H1 (cell line): ENCODE measurements around the gene MICA. TPM values are rescaled to one million over a fixed set of nuclear protein-coding genes. Genes with fewer than 3 reads are reported as not detected.
"Not testable (repeated sequence)": the region's sequence is repeated elsewhere in the genome, so short reads cannot be mapped to it uniquely, and the experiment has no call there.

Experiments
- CTCF ChIA-PET: fragments of 300-600 bp; sonication (Branson Sonifier 250); formaldehyde crosslinking; loops from one replicate; lab custom pipeline; 2021; ENCODE audit not compliant: partially characterized antibody; lab: Charles Lee
- POLR2A ChIA-PET: fragments of 300-600 bp; sonication (Branson Sonifier 250); formaldehyde crosslinking; loops from one replicate; lab custom pipeline; 2021; ENCODE audit warnings: inconsistent platforms; ENCODE audit not compliant: partially characterized antibody; lab: Charles Lee
- DNase-seq, 2 experiments: peaks; one replicate each; pipeline versions ENCODE4 v3.0.0 to v3.0.0-alpha.2; 2010 to 2022; ENCODE audit warnings: low spot score in 2 of 2, low read depth in 1 of 2, mixed read lengths in 1 of 2
- FAIRE-seq: peaks from 2 replicates; lab custom pipeline; 2011; peaks lifted over from hg19 to GRCh38; lab: Jason Lieb, UNC
- H2AFZ ChIP-seq: 2 replicates; pipeline ENCODE4 v1.8.1; 2012; ENCODE audit warnings: low read length, inconsistent platforms
- H2AK5ac ChIP-seq: 2 replicates; pipeline ENCODE4 v1.6.1; 2013; ENCODE audit warnings: low read depth, low read length
- H2BK120ac ChIP-seq: replicated peaks from 2 replicates; pipeline ENCODE3; 2013; ENCODE audit warnings: low read depth, low read length, inconsistent platforms
- H2BK12ac ChIP-seq: 2 replicates; pipeline ENCODE4 v1.6.1; 2013; ENCODE audit warnings: low read depth, low read length
- H2BK15ac ChIP-seq: 2 replicates; pipeline ENCODE4 v1.6.1; 2013; ENCODE audit warnings: low read length
- H2BK20ac ChIP-seq: 2 replicates; pipeline ENCODE4 v1.6.1; 2013; ENCODE audit warnings: low read length
- H2BK5ac ChIP-seq: 2 replicates; pipeline ENCODE4 v1.6.1; 2013; ENCODE audit warnings: low read depth, low read length
- H3K14ac ChIP-seq: 2 replicates; pipeline ENCODE4 v1.6.1; 2013; ENCODE audit warnings: inconsistent platforms; ENCODE audit not compliant: insufficient read length
- H3K18ac ChIP-seq: 2 replicates; pipeline ENCODE4 v1.6.1; 2013; ENCODE audit warnings: low read length; ENCODE audit errors: extremely low read depth
- H3K23ac ChIP-seq: 2 replicates; pipeline ENCODE4 v1.6.1; 2013; ENCODE audit warnings: inconsistent platforms; ENCODE audit not compliant: insufficient read length
- H3K23me2 ChIP-seq: 2 replicates; pipeline ENCODE4 v1.6.1; 2013; ENCODE audit warnings: low read depth, low read length
- H3K27ac ChIP-seq: 2 replicates; pipeline ENCODE4 v1.6.1; 2011; ENCODE audit warnings: low read depth, low read length, inconsistent platforms
- H3K27me3 ChIP-seq, 4 experiments: replicated peaks in 1 of 4; 1 replicate in 1 of 4; 2 replicates in 3 of 4; pipeline versions ENCODE4 v1.6.1 to v1.8.1; 2011 to 2013; ENCODE audit warnings: low read length in 3 of 4, mild to moderate bottlenecking in 3 of 4, inconsistent platforms in 2 of 4, mixed read lengths in 2 of 4, moderate library complexity in 1 of 4; ENCODE audit not compliant: control insufficient read depth in 3 of 4, insufficient read depth in 3 of 4; ENCODE audit errors: extremely low read depth in 1 of 4
- H3K36me3 ChIP-seq, 4 experiments: 2 replicates each; pipeline versions ENCODE4 v1.6.1 to v1.8.1; 2011 to 2013; ENCODE audit warnings: mild to moderate bottlenecking in 4 of 4, low read length in 3 of 4, moderate library complexity in 2 of 4, control low read depth in 1 of 4, inconsistent platforms in 1 of 4; ENCODE audit not compliant: insufficient read depth in 4 of 4, control insufficient read depth in 2 of 4
- H3K4ac ChIP-seq: replicated peaks from 2 replicates; pipeline ENCODE3; 2013; ENCODE audit warnings: low read length, low read depth, mixed read lengths, inconsistent platforms; ENCODE audit not compliant: insufficient read length
- H3K4me1 ChIP-seq, 4 experiments: replicated peaks in 1 of 4; 1 replicate in 1 of 4; 2 replicates in 3 of 4; pipeline versions ENCODE4 v1.6.1 to v1.8.1; 2011 to 2013; ENCODE audit warnings: low read length in 3 of 4, inconsistent platforms in 2 of 4, mixed read lengths in 1 of 4; ENCODE audit not compliant: insufficient read depth in 4 of 4, control insufficient read depth in 3 of 4
- H3K4me2 ChIP-seq, 2 experiments: 2 replicates each; pipeline versions ENCODE4 v1.6.1 to v1.8.1; 2011 to 2013; ENCODE audit warnings: low read depth in 2 of 2, low read length in 2 of 2, control low read depth in 1 of 2, inconsistent platforms in 1 of 2, mild to moderate bottlenecking in 1 of 2; ENCODE audit not compliant: insufficient read depth in 1 of 2
- H3K4me3 ChIP-seq, 4 experiments: fragments of 200-600, 300-600 bp in 1 of 4; sonication (generic), shearing (Covaris generic), sonication (Bioruptor Twin) in 1 of 4; 2 replicates each; pipeline versions ENCODE4 v1.5.1 to v1.8.1; 2011 to 2016; ENCODE audit warnings: low read length in 4 of 4, low read depth in 3 of 4, control low read depth in 2 of 4, inconsistent platforms in 2 of 4, mild to moderate bottlenecking in 2 of 4, mixed read lengths in 1 of 4, moderate library complexity in 1 of 4; ENCODE audit not compliant: insufficient read depth in 2 of 4; ENCODE audit errors: extremely low read depth in 1 of 4
- H3K56ac ChIP-seq: replicated peaks from 2 replicates; pipeline ENCODE3; 2013; ENCODE audit warnings: low read depth, mild to moderate bottlenecking, mixed read lengths, low read length, inconsistent platforms; ENCODE audit not compliant: insufficient read length
- H3K79me1 ChIP-seq: 2 replicates; pipeline ENCODE4 v1.6.1; 2013; ENCODE audit warnings: low read depth, low read length, control low read depth
- H3K79me2 ChIP-seq, 2 experiments: 2 replicates each; pipeline versions ENCODE4 v1.6.1 to v1.8.1; 2012 to 2013; ENCODE audit warnings: low read length in 2 of 2, mild to moderate bottlenecking in 2 of 2, inconsistent platforms in 1 of 2; ENCODE audit not compliant: insufficient read depth in 2 of 2, control insufficient read depth in 1 of 2
- H3K9ac ChIP-seq, 4 experiments: replicated peaks in 1 of 4; 1 replicate in 1 of 4; 2 replicates in 3 of 4; pipeline versions ENCODE4 v1.6.1 to v1.8.1; 2011 to 2013; ENCODE audit warnings: low read depth in 3 of 4, low read length in 3 of 4, control low read depth in 2 of 4, mild to moderate bottlenecking in 2 of 4, moderate library complexity in 2 of 4, inconsistent platforms in 1 of 4; ENCODE audit errors: extremely low read depth in 1 of 4
- H3K9me3 ChIP-seq, 2 experiments: 2 replicates each; pipeline versions ENCODE4 v1.6.1 to v1.8.1; 2012 to 2013; ENCODE audit warnings: mild to moderate bottlenecking in 2 of 2, moderate library complexity in 2 of 2, control low read depth in 1 of 2, inconsistent platforms in 1 of 2, low read depth in 1 of 2, low read length in 1 of 2, mixed read lengths in 1 of 2; ENCODE audit not compliant: insufficient read depth in 2 of 2
- H4K20me1 ChIP-seq, 2 experiments: replicated peaks in 1 of 2; 2 replicates each; pipeline versions ENCODE3 to v1.8.1; 2011 to 2013; ENCODE audit warnings: inconsistent platforms in 2 of 2, low read length in 2 of 2, mild to moderate bottlenecking in 1 of 2; ENCODE audit not compliant: insufficient read depth in 2 of 2, control insufficient read depth in 1 of 2
- H4K5ac ChIP-seq: 2 replicates; pipeline ENCODE4 v1.6.1; 2013; ENCODE audit warnings: low read length, low read depth, mixed read lengths, inconsistent platforms; ENCODE audit not compliant: insufficient read length
- H4K8ac ChIP-seq: 2 replicates; pipeline ENCODE4 v1.8.0; 2013; ENCODE audit warnings: mild to moderate bottlenecking, moderate library complexity, low read length, inconsistent platforms; ENCODE audit not compliant: insufficient read depth; ENCODE audit errors: extremely low read depth
- H4K91ac ChIP-seq: replicated peaks from 2 replicates; pipeline ENCODE3; 2013; ENCODE audit warnings: low read length, mixed read lengths, inconsistent platforms; ENCODE audit not compliant: insufficient read length
- RBBP5 ChIP-seq: IDR thresholded peaks from 2 replicates; pipeline ENCODE4 v1.7.1; 2012; ENCODE audit warnings: low read depth, mild to moderate bottlenecking, inconsistent platforms, low read length, moderate library complexity, borderline replicate concordance
- WGBS, 2 experiments: shearing (Covaris generic) in 1 of 2; methylation state at CpG; one replicate each; pipeline versions ENCODE4 v1.1.6 to v1.1.7; 2013 to 2015; ENCODE audit warnings: low lambda C conversion rate in 2 of 2, mixed read lengths in 2 of 2, inconsistent platforms in 1 of 2, low coverage in 1 of 2, missing lambda C conversion rate in 1 of 2; ENCODE audit not compliant: insufficient replicate concordance in 2 of 2, insufficient coverage in 1 of 2, insufficient read length in 1 of 2; ENCODE audit errors: extremely low coverage in 1 of 2, missing lambda C conversion rate in 1 of 2; 5-methylcytosine and 5-hydroxymethylcytosine counted together
- polyA plus RNA-seq, 7 experiments: library from polyadenylated mRNA; depleted of rRNA in 3 of 7; stranded (reverse) in 5 of 7; unstranded in 2 of 7; fragments of >200 nt in 5 of 7; fragments of 200-250 nt in 2 of 7; gene quantifications; 1 replicate in 5 of 7; 2 replicates in 1 of 7; 4 replicates in 1 of 7; pipeline versions ENCODE4 v1.2.1 to v1.2.3, GENCODE V29; 2011 to 2013; ENCODE audit warnings: missing spikeins in 2 of 7, mixed read lengths in 2 of 7
- total RNA-seq: library from RNA; stranded (reverse); fragmentation: NEBNext Ultra II Directional; extraction: Animal tissue kit (Norgen Biotek cat#: 25700); gene quantifications from 2 replicates; pipeline ENCODE4 v1.2.1, GENCODE V29; 2021

The MICA gene
- total and polyA plus RNA-seq, 2 of the 8 experiments (the other 6 are each of a cell fraction or from before 2014, with no cell fraction given): 12.5 to 16.3 TPM

DNA sequence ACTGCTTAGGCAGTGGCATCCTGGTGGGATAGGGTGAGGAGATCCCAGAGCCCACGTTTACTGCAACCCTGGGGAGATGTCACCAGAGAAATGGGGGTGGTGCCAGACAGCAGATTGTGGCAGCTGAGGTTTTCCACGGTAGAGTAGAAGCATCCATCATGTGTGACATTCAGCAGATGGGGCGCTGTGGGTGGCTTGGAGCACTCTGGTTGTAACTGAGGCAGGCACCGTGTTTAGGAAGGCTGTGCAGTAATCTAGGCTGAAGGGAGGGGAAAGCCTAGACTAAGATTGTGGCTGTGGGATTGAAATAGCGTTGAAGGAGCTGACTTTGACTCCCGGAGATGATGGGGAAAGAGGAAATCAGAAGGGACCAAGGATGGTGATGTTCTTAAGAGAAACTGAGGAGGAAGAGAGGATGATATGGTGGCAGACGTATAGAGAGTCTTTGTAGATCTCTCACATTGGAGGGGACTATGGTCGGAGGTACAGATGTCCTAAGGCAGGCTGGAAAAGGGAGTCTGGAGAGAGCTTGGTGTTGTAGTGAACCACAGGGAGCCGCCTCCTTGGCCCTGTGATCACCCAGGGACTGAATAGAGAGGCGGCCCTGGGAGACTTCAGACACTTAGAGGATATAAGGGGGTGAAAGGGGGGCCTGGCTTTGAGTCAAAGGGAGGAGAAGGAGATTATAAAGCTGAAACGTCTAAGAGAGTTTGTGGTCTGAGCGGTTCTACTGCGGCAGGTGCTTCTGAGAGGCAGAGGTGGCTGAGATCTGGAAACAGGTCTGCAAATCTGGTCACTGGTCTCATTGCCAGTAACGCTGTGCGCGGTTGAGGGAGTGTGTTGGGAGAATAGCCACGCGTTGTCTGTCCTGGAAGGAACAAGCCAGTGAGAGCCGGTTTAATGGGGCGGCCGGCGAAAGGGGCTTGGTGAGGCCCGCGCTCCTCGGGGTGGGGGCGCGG lies 792 bp upstream of the MICA start (continued):
- no peak for TF ChIP-seq RBBP5

DNA sequence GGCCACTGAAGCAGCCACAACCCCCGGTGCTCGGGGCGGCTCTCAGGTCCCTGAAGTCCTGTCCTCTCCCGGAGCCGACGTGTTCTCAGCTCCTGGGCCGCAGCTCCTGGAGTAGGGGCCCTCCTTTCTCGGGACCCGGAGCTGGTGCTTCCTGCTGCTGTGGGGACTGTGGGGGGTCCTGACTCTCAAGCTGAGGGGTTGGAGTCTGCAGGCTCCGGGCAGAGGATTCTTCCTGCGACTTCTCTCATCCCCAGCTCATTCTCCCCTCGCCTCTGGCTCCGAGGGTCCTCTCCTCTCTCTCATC lies 618 bp downstream of the MICA start:
- ChIA-PET POLR2A (interaction anchor here (0.8 to 2.4 kb wide), 9 partner anchors 8 to 232 kb away, joined by 3 to 8 read pairs (median 3); partner anchors contain the start of gene DDX39B), CTCF (interaction anchor here (0.5 to 2.3 kb wide), 6 partner anchors 10 to 272 kb away, joined by 3 to 16 read pairs (median 3); no protein-coding TSS in a partner anchor)
- H4K5ac ChIP-seq, H3K14ac ChIP-seq, H3K23ac ChIP-seq, H3K18ac ChIP-seq, H2BK15ac ChIP-seq, H3K9me3 ChIP-seq, FAIRE-seq, DNase-seq, H3K27ac ChIP-seq, H3K4ac ChIP-seq, H4K91ac ChIP-seq, H2AFZ ChIP-seq, H2AK5ac ChIP-seq, H2BK20ac ChIP-seq, H2BK12ac ChIP-seq, H4K8ac ChIP-seq, H3K79me1 ChIP-seq, H3K36me3 ChIP-seq, H3K56ac ChIP-seq, H2BK120ac ChIP-seq: not testable (repeated sequence)
- WGBS, 2 experiments: 2% methylated on average over 8 of the region's 13 CpGs; no CpG with 5 or more reads in 1 of the 2 experiments
- peaks cover 0 to 10% (median 4%) of the 10 kb centered on the region in 4 experiments; a peak in 3 of 7 replicates for H3K27me3 ChIP-seq
- peaks cover 2 to 14% (median 5%) of the 10 kb centered on the region in 4 experiments for H3K4me1 ChIP-seq
- peak overlapping the region in 3 of 4 experiments; percentile 51 to 82 (median 52); a peak in 5 of 7 replicates for H3K9ac ChIP-seq
- peak overlapping the region; percentile 88 to 89 for H3K4me2 ChIP-seq
- H3K23me2 ChIP-seq: peaks cover 15% of the 10 kb centered on the region; the same call in 1 of the 2 replicates
- H4K20me1 ChIP-seq: peaks cover 8 to 11% of the 10 kb centered on the region in 2 experiments
- peaks cover 10 to 51% of the 10 kb centered on the region in 2 experiments for H3K79me2 ChIP-seq
- peak overlapping the region; percentile 59 to 81 (median 70) for H3K4me3 ChIP-seq
- 0 out of 2 replicates have a peak overlapping the region, but pooled peaks have one; percentile 35 for H2BK5ac ChIP-seq
